ENCODE data around the gene SYNC.
"Not testable (repeated sequence)": the region's sequence is repeated elsewhere in the genome, so short reads cannot be mapped to it uniquely, and the experiment has no call there.

Gene SYNC

GRCh38 chr1:32642292-32642827 is 60.2 kb downstream of the SYNC start:
- not testable (repeated sequence) for DNase-seq (ENCODE audit: low spot score)

GRCh38 chr1:32639489-32640075 is 63.0 kb downstream of the SYNC start:
- no peak for DNase-seq (ENCODE audit: low spot score)

GRCh38 chr1:32636914-32637645 is 65.5 kb downstream of the SYNC start:
- DNase-seq (ENCODE audit: low spot score) = no peak

- no peak for DNase-seq (ENCODE audit: low spot score)
Measured at GRCh38 chr1:32635508-32636277, 66.9 kb downstream of the SYNC start.

- no peak for DNase-seq (ENCODE audit: low spot score)
Measured at GRCh38 chr1:32632829-32633228, 69.7 kb downstream of the SYNC start.

GRCh38 chr1:32630173-32630572 is 72.4 kb downstream of the SYNC start:
- not testable (repeated sequence) for DNase-seq (ENCODE audit: low spot score)
